Measurements from ENCODE around the gene LRFN2. TPM values are rescaled to one million over a fixed set of nuclear protein-coding genes. Genes with fewer than 3 reads are reported as not detected.

The LRFN2 gene
- polyA plus RNA-seq, 1 experiment = not detected

- H3K27me3 ChIP-seq (ENCODE audit: control insufficient read depth, insufficient read depth, low read length) = no peaks in the 10 kb centered on the region
- ChIA-PET POLR2A (no interaction called here), CTCF (no interaction called here)
- TF ChIP-seq, protein P1, sequence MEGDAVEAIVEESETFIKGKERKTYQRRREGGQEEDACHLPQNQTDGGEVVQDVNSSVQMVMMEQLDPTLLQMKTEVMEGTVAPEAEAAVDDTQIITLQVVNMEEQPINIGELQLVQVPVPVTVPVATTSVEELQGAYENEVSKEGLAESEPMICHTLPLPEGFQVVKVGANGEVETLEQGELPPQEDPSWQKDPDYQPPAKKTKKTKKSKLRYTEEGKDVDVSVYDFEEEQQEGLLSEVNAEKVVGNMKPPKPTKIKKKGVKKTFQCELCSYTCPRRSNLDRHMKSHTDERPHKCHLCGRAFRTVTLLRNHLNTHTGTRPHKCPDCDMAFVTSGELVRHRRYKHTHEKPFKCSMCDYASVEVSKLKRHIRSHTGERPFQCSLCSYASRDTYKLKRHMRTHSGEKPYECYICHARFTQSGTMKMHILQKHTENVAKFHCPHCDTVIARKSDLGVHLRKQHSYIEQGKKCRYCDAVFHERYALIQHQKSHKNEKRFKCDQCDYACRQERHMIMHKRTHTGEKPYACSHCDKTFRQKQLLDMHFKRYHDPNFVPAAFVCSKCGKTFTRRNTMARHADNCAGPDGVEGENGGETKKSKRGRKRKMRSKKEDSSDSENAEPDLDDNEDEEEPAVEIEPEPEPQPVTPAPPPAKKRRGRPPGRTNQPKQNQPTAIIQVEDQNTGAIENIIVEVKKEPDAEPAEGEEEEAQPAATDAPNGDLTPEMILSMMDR (IDR thresholded peaks at IDR 0.05; ENCODE audit: low read depth, low read length) = no peak
- H3K4me3 ChIP-seq (ENCODE audit: low read depth, low read length) = no peak overlapping the region
- H3K9me3 ChIP-seq (ENCODE audit: control insufficient read depth, insufficient read depth, low read length) = no peaks in the 10 kb centered on the region
- DNase-seq (ENCODE audit: low read depth, low spot score) = no peak
- no peak overlapping the region for H3K27ac ChIP-seq (ENCODE audit: low read depth, low read length)
Observed at GRCh38 chr6:40563111-40563510, 24.1 kb downstream of the LRFN2 start.

DNA sequence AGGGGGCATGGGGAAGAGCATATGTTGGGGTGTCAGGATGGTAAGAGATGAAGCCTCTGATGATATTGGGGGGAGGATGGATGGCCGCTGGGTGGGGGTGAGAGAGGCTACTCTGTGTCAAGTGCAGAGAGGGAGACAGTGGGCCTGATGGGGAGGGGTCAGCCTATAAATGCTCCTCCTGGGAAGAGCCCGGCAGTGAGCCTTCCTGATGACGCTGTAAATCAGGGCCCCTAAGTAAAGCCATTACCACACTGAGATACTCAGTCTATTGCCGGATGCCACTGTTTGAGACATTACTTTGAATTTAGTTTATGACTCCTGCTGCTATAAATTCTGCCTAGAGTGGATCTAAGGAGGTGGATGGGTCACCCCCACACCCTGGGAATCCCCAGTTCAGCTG, 28.1 kb downstream of the LRFN2 start:
- no peak for DNase-seq (ENCODE audit: low read depth, low spot score)
- Histone ChIP-seq H3K9me3 (ENCODE audit: control insufficient read depth, insufficient read depth, low read length) (no peaks in the 10 kb centered on the region), H3K27me3 (ENCODE audit: control insufficient read depth, insufficient read depth, low read length) (no peaks in the 10 kb centered on the region), H3K27ac (ENCODE audit: low read depth, low read length) (no peak overlapping the region), H3K4me3 (ENCODE audit: low read depth, low read length) (no peak overlapping the region)
- CTCF ChIA-PET = no interaction called here
- POLR2A ChIA-PET = no interaction called here
- TF ChIP-seq, protein P1 (IDR thresholded peaks at IDR 0.05; ENCODE audit: low read depth, low read length) = no peak

- TF ChIP-seq, protein P1 (IDR thresholded peaks at IDR 0.05; ENCODE audit: low read depth, low read length) = no peak
- Histone ChIP-seq H3K27me3 (ENCODE audit: control insufficient read depth, insufficient read depth, low read length) (no peaks in the 10 kb centered on the region), H3K4me3 (ENCODE audit: low read depth, low read length) (no peak overlapping the region), H3K27ac (ENCODE audit: low read depth, low read length) (no peak overlapping the region), H3K9me3 (ENCODE audit: control insufficient read depth, insufficient read depth, low read length) (no peaks in the 10 kb centered on the region)
- DNase-seq (ENCODE audit: low read depth, low spot score) = no peak
- ChIA-PET POLR2A (no interaction called here), CTCF (no interaction called here)
Observed at GRCh38 chr6:40558102-40558501, 29.1 kb downstream of the LRFN2 start.

GRCh38 chr6:40556881-40557280, 30.3 kb downstream of the LRFN2 start:
- Histone ChIP-seq H3K9me3 (ENCODE audit: control insufficient read depth, insufficient read depth, low read length) (no peaks in the 10 kb centered on the region), H3K4me3 (ENCODE audit: low read depth, low read length) (no peak overlapping the region), H3K27me3 (ENCODE audit: control insufficient read depth, insufficient read depth, low read length) (no peaks in the 10 kb centered on the region), H3K27ac (ENCODE audit: low read depth, low read length) (no peak overlapping the region)
- TF ChIP-seq, protein P1 (IDR thresholded peaks at IDR 0.05; ENCODE audit: low read depth, low read length) = no peak
- no peak for DNase-seq (ENCODE audit: low read depth, low spot score)
- CTCF ChIA-PET = no interaction called here
- POLR2A ChIA-PET = no interaction called here

DNA sequence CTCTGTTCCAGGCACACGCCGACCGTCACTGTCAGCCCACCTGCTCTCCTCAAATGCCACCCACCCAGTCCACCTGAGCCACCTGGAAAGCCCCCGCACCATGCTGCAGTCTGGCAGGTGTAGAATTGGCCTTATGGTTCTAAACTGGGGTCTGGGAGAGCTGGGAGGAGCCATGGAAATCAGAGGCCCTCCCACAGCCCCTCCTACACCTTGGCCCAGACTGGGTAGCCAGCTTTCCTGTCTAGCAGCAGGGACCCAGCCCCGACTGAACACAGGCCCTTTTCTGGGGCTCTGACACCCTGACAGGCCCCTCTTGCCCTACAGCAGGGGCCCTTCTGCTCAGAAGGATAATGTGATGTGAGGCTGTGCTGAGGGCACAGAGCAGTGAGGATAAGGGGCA, 31.1 kb downstream of the LRFN2 start:
- no peak overlapping the region for H3K27ac ChIP-seq (ENCODE audit: low read depth, low read length)
- POLR2A ChIA-PET = no interaction called here
- TF ChIP-seq, protein P1 (IDR thresholded peaks at IDR 0.05; ENCODE audit: low read depth, low read length) = no peak
- DNase-seq (ENCODE audit: low read depth, low spot score) = no peak
- no peak overlapping the region for H3K4me3 ChIP-seq (ENCODE audit: low read depth, low read length)
- no peaks in the 10 kb centered on the region for H3K9me3 ChIP-seq (ENCODE audit: control insufficient read depth, insufficient read depth, low read length)
- CTCF ChIA-PET = no interaction called here
- no peaks in the 10 kb centered on the region for H3K27me3 ChIP-seq (ENCODE audit: control insufficient read depth, insufficient read depth, low read length)
